Kidney (tissue), 14 donors: ENCODE results near the gene NIN. TPM values are rescaled to one million over a fixed set of nuclear protein-coding genes. Genes with fewer than 3 reads are reported as not detected.

Source experiments
- DNase-seq, 5 donors: peaks; one replicate each; pipeline ENCODE4 v3.0.0-alpha.2; 2013 to 2020
- FAIRE-seq: peaks from 2 replicates; lab custom pipeline; 2012; peaks lifted over from hg19 to GRCh38; lab: Jason Lieb, UNC
- H3K27ac ChIP-seq, 2 donors: one replicate each; pipeline ENCODE4 v1.7.0; 2013; ENCODE audit warnings: low read depth in 2 of 2, low read length in 2 of 2, inconsistent platforms in 1 of 2
- H3K27me3 ChIP-seq: one replicate; pipeline ENCODE4 v1.7.1; 2013; ENCODE audit warnings: low read length, inconsistent platforms; ENCODE audit not compliant: control insufficient read depth, insufficient read depth
- H3K36me3 ChIP-seq, 3 donors: one replicate each; pipeline versions ENCODE4 v1.7.0 to v1.7.1; 2013; ENCODE audit warnings: low read length in 3 of 3, control low read depth in 1 of 3, inconsistent platforms in 1 of 3; ENCODE audit not compliant: insufficient read depth in 3 of 3, control insufficient read depth in 2 of 3
- H3K4me1 ChIP-seq, 3 donors: one replicate each; pipeline versions ENCODE4 v1.7.0 to v1.7.1; 2013; ENCODE audit warnings: low read length in 3 of 3, inconsistent platforms in 1 of 3, low read depth in 1 of 3; ENCODE audit not compliant: control insufficient read depth in 2 of 3, insufficient read depth in 2 of 3
- H3K4me3 ChIP-seq, 3 donors: one replicate each; pipeline versions ENCODE4 v1.7.0 to v1.8.1; 2013; ENCODE audit warnings: low read length in 3 of 3, control low read depth in 1 of 3, inconsistent platforms in 1 of 3
- H3K9ac ChIP-seq, 3 donors: one replicate each; pipeline versions ENCODE4 v1.7.0 to v1.7.1; 2013; ENCODE audit warnings: low read length in 3 of 3, control low read depth in 1 of 3, inconsistent platforms in 1 of 3
- H3K9me3 ChIP-seq, 3 donors: one replicate each; pipeline versions ENCODE4 v1.7.0 to v1.7.1; 2013; ENCODE audit warnings: low read length in 3 of 3, control low read depth in 1 of 3, inconsistent platforms in 1 of 3; ENCODE audit not compliant: control insufficient read depth in 2 of 3, insufficient read depth in 1 of 3
- intact Hi-C: fragments of 100-400 bp; cut with DNase I; formaldehyde crosslinking; loops from one replicate; pipeline ENCODE4 v1.11.1; 2022
- polyA plus RNA-seq: library from polyadenylated mRNA; stranded (reverse); fragments of 350-450 nt; fragmentation: Illumina TruSeq; extraction: RNeasy Lipid Tissue Mini Kit (QIAGEN cat#74804); gene quantifications from one replicate; pipeline ENCODE4 v1.2.3, GENCODE V29; 2014; ENCODE audit warnings: low read depth, low replicate concordance; ENCODE audit not compliant: insufficient read depth
- total RNA-seq: library from RNA; stranded (reverse); fragmentation: NEBNext Ultra II Directional; extraction: Animal tissue kit (Norgen Biotek cat#: 25700); gene quantifications from one replicate; pipeline ENCODE4 v1.2.1, GENCODE V29; 2021
- TF ChIP-seq, protein P1 (sequence below): IDR thresholded peaks from 3 replicates; pipeline ENCODE4 v1.5.1; 2012; ENCODE audit warnings: mild to moderate bottlenecking, moderate library complexity, borderline replicate concordance; ENCODE audit not compliant: insufficient read depth; ENCODE audit errors: extremely low read depth
- donor health status: control.
- donor health status: control.
- donor health status: control.
- donor health status: control.
- donor health status: control.
- donor health status: DM: yes; HTN: yes; CAD: no.
- donor health status: Normal renal cell carcinoma (clear cell type).

The NIN gene
- total and polyA plus RNA-seq, 2 donors from 2014 or later, result 3.6 to 40.0 TPM

DNA sequence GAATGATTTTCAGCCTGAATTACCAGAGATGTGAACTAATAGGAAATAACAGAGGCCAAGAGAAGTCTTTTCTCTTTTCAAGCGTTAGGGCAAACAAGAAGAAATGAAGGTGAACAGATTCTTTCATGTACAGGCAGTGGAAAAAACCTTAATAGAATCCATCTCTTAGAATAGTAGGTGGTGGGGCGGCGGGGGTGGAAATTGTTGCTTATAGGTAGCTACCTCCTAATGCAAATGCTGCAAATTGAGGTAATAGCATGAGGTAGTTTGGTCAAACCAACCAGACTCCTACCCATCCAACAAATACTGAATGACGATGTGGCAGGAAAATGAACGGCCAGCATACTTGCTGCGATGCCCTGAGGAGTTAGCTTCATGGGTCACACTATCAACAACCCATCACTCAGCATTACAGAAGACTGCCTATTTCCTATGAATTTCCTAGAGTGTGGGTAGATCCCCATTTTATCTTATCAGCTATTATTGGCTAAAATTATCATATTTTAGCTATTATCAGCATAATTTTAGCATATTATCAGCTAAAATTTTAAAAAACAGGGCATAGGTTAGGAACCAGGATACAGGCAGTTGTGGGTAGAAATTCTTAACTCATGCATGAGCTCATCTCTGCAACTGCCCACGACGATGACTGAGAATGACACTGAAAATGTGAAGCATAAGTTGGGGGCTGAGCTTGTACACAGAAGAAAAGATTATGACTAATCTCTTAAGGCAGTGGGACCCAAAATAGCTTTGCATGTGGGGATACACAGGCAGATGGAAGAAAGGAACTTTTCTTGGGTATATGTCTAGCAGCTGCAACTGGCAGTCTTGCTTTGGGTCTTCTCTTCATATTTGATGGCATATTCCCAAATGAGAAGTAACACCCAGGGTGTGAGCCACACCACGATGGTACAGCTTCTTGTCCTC is 68.7 kb downstream of the NIN start:
- intact Hi-C loops, result no loop called here
- FAIRE-seq (no peak), DNase-seq (no peak)
- H3K4me1 ChIP-seq, result peaks cover 0 to 10% (median 5%) of the 10 kb centered on the region in 3 donors
- H3K27me3 ChIP-seq, result no peaks in the 10 kb centered on the region
- H3K9ac ChIP-seq, result no peak overlapping the region
- H3K27ac ChIP-seq, result peak overlapping the region in 1 of 2 donors; percentile 56
- peaks cover 5 to 19% (median 14%) of the 10 kb centered on the region in 3 donors for H3K36me3 ChIP-seq
- no peaks in the 10 kb centered on the region for H3K9me3 ChIP-seq
- TF ChIP-seq, protein P1, sequence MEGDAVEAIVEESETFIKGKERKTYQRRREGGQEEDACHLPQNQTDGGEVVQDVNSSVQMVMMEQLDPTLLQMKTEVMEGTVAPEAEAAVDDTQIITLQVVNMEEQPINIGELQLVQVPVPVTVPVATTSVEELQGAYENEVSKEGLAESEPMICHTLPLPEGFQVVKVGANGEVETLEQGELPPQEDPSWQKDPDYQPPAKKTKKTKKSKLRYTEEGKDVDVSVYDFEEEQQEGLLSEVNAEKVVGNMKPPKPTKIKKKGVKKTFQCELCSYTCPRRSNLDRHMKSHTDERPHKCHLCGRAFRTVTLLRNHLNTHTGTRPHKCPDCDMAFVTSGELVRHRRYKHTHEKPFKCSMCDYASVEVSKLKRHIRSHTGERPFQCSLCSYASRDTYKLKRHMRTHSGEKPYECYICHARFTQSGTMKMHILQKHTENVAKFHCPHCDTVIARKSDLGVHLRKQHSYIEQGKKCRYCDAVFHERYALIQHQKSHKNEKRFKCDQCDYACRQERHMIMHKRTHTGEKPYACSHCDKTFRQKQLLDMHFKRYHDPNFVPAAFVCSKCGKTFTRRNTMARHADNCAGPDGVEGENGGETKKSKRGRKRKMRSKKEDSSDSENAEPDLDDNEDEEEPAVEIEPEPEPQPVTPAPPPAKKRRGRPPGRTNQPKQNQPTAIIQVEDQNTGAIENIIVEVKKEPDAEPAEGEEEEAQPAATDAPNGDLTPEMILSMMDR, result no peak
- no peak overlapping the region for H3K4me3 ChIP-seq

- no peaks in the 10 kb centered on the region for H3K9me3 ChIP-seq
- H3K4me1 ChIP-seq, result peaks cover 0 to 2% (median 0%) of the 10 kb centered on the region in 3 donors
- no peak overlapping the region for H3K9ac ChIP-seq
- intact Hi-C loops, result no loop called here
- H3K27ac ChIP-seq, result peak overlapping the region in 1 of 2 donors; percentile 11
- DNase-seq (no peak), FAIRE-seq (no peak)
- TF ChIP-seq, protein P1, result no peak
- H3K36me3 ChIP-seq, result peaks cover 5 to 19% (median 11%) of the 10 kb centered on the region in 3 donors
- no peak overlapping the region for H3K4me3 ChIP-seq
- no peaks in the 10 kb centered on the region for H3K27me3 ChIP-seq
Observed at GRCh38 chr14:50759800-50760543, 71.0 kb downstream of the NIN start.

DNA sequence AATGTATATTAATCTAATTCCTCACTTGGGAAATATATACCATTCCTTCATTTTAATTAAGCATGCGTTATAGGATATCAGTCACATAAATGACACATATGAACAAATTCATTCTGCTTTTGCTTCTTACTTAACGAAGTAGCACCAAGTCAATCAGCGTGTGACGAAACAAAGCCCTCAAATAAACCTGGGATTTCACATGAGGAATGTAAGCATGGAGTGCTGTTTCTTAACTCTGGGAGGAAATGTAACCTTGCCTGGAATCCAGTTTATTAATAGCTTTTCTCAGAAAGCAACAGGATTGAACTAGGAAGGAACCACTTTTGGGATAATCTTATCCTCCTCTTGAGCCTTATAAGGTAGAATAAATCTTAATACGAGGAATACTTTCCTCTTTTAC is 72.0 kb downstream of the NIN start:
- H3K36me3 ChIP-seq, result peaks cover 5 to 19% (median 12%) of the 10 kb centered on the region in 3 donors
- no peak overlapping the region for H3K4me3 ChIP-seq
- H3K4me1 ChIP-seq, result peaks cover 0 to 2% (median 0%) of the 10 kb centered on the region in 3 donors
- no peak overlapping the region for H3K9ac ChIP-seq
- FAIRE-seq, result no peak
- DNase-seq, result peak in 2 of 5 donors; percentile 49 to 80
- no peaks in the 10 kb centered on the region for H3K27me3 ChIP-seq
- H3K27ac ChIP-seq, result no peak overlapping the region
- H3K9me3 ChIP-seq, result no peaks in the 10 kb centered on the region
- intact Hi-C loops, result no loop called here
- TF ChIP-seq, protein P1, result no peak
